IPS-18c (cell line): ENCODE results near the gene ZC3HAV1L.
"Not testable (repeated sequence)": the region's sequence is repeated elsewhere in the genome, so short reads cannot be mapped to it uniquely, and the experiment has no call there.

ENCODE experiments used
- H3K4me3 ChIP-seq: 2 replicates; pipeline ENCODE4 v1.7.0; 2013; ENCODE audit warnings: low read depth, mild to moderate bottlenecking, low read length, moderate library complexity; ENCODE audit not compliant: insufficient read depth
- H3K9me3 ChIP-seq: one replicate; pipeline ENCODE4 v1.6.1; 2013; ENCODE audit warnings: mild to moderate bottlenecking, low read length, moderate library complexity; ENCODE audit not compliant: control insufficient read depth, insufficient read depth

ZC3HAV1L gene, protein sequence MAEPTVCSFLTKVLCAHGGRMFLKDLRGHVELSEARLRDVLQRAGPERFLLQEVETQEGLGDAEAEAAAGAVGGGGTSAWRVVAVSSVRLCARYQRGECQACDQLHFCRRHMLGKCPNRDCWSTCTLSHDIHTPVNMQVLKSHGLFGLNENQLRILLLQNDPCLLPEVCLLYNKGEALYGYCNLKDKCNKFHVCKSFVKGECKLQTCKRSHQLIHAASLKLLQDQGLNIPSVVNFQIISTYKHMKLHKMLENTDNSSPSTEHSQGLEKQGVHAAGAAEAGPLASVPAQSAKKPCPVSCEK

GRCh38 chr7:139035586-139036353 lies at the start of gene ZC3HAV1L:
Gene ZC3HAV1L, minus strand, starts transcription at chr7:139036042. Its CDS starts 25 bp downstream, at chr7:139036017.
- H3K9me3 ChIP-seq = no peaks in the 10 kb centered on the region
- peak within 1 kb of the TSS; percentile 62 for H3K4me3 ChIP-seq

- H3K9me3 ChIP-seq = no peaks in the 10 kb centered on the region
- no peak overlapping the region for H3K4me3 ChIP-seq
These were observed 48.9 kb upstream of the ZC3HAV1L start for GRCh38 chr7:139084709-139085108.

DNA sequence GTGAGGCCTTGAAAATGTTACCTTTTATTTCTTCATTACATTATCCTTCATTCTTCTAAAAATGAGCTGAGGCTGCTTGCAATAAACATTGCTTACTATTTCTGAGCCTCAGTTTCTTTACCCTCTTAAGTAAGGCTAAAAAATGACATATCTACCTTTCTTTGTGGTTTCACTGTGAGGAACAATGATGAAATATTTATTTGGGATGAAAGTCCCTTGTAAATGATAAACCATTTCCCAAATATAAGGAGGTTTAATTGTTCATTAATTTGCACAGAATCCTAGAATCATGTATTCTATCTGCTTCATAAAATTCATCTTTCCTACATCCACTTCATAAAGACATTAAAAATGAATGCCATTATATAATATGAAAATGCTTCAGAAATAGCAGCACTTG lies 45.7 kb upstream of the ZC3HAV1L start:
- Histone ChIP-seq H3K9me3 (no peaks in the 10 kb centered on the region), H3K4me3 (no peak overlapping the region)

DNA sequence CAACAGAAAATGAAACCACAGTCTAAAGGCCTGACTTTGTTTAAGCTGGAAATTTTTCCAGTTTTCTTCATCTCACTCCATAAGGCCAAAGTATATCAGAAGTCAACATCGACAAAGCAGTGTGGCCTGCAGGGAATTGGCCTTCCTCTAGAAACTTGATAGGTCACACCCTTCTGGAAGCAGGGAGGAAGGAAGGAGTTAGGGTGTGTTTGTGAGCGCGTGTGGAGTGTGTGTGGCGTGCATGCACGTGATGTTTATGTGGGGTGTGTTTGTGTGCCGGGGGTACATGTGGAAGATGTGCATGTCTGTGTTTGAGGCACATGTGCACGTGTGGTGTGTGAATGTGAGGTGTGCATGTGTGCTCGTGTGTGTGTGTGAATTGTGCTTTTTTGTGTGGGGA lies 45.1 kb upstream of the ZC3HAV1L start:
- H3K9me3 ChIP-seq = no peaks in the 10 kb centered on the region
- no peak overlapping the region for H3K4me3 ChIP-seq

- no peaks in the 10 kb centered on the region for H3K9me3 ChIP-seq
- H3K4me3 ChIP-seq = no peak overlapping the region
These were observed 44.0 kb upstream of the ZC3HAV1L start for GRCh38 chr7:139079861-139080260.

- Histone ChIP-seq H3K9me3 (no peaks in the 10 kb centered on the region), H3K4me3 (no peak overlapping the region)
These were observed 43.1 kb upstream of the ZC3HAV1L start for GRCh38 chr7:139078911-139079310.

GRCh38 chr7:139078399-139078798 lies 42.6 kb upstream of the ZC3HAV1L start:
- no peaks in the 10 kb centered on the region for H3K9me3 ChIP-seq
- no peak overlapping the region for H3K4me3 ChIP-seq

DNA sequence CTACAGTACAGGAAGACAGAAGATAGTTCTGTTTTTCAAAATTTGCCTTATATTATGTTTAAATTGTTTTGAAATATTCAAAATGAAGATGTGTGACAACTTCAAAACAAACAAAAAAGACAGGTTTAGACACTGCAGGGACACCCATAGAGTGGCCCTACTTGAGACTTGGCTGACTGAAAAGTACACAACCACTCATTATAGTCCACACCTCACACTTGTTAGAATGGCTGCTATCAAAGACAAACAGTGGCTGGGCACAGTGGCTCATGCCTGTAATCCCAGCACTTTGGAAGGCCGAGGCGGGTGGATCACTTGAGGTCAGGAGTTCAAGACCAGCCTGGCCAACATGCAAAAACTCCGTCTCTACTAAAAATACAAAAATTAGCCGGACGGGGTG lies 41.9 kb upstream of the ZC3HAV1L start:
- not testable (repeated sequence) for H3K9me3 ChIP-seq, H3K4me3 ChIP-seq

DNA sequence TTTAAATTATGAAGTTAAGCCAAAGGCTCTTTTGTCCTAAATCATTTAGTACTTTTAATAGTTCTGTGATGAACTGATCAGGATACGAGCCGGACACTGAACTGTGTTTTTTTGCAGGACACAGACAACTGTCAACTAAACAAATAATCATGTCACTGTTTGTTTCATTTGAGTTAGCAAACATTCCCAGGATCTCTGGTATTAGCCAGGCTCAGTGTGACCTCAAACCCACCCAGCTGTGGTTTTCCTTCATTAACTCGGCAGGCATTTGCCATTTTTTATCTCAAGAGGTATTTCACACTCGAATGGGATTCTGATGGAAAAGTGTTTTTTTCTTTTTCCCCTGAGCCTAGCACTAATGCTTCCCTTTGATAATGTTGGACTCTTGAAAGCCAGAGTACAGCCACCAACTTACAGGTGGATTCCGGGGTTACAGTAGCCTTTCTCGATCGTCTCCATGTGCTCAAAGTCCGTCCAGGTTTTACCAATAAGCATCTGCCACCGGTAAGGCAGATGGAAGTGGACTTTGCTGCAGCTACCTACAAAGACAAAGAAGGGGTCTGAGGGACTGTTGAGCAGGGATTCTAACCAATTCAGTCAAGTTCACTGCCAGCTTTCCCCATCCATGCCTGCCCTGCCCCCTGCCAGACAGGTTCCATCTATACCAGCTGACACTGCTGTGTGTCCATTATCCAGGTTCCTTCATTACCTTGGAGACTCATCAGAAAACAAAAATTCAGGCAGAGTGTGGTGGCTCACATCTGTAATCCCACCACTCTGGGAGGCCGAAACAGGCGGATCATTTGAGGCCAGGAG lies 40.2 kb upstream of the ZC3HAV1L start:
- H3K9me3 ChIP-seq = no peaks in the 10 kb centered on the region

GRCh38 chr7:139075031-139075652 lies 39.3 kb upstream of the ZC3HAV1L start:
- no peak overlapping the region for H3K4me3 ChIP-seq
- no peaks in the 10 kb centered on the region for H3K9me3 ChIP-seq

More for the DNA sequence above, 40.2 kb upstream of the ZC3HAV1L start:
- no peak overlapping the region for H3K4me3 ChIP-seq

GRCh38 chr7:139072796-139073195 lies 37.0 kb upstream of the ZC3HAV1L start:
- Histone ChIP-seq H3K4me3 (no peak overlapping the region), H3K9me3 (no peaks in the 10 kb centered on the region)

DNA sequence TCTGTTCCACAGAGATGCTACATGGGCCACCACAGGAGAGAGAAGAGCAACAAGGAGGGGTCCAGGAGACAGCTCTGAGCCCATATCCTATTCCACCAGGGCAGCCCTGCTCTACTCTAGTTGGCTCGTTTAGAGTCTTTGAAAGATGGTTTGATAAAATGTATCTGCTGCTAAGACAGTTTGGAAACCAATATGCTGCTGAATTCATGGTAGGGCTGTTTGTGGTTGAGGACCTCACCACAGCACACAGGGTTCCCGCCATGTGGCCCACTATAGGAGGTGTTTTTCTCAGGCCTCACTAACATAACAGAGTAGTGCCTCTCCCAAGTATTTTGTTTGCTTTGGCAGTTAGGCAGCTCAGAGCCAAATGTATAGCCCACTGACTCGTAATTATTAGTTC lies 35.8 kb upstream of the ZC3HAV1L start:
- Histone ChIP-seq H3K9me3 (no peaks in the 10 kb centered on the region), H3K4me3 (no peak overlapping the region)

DNA sequence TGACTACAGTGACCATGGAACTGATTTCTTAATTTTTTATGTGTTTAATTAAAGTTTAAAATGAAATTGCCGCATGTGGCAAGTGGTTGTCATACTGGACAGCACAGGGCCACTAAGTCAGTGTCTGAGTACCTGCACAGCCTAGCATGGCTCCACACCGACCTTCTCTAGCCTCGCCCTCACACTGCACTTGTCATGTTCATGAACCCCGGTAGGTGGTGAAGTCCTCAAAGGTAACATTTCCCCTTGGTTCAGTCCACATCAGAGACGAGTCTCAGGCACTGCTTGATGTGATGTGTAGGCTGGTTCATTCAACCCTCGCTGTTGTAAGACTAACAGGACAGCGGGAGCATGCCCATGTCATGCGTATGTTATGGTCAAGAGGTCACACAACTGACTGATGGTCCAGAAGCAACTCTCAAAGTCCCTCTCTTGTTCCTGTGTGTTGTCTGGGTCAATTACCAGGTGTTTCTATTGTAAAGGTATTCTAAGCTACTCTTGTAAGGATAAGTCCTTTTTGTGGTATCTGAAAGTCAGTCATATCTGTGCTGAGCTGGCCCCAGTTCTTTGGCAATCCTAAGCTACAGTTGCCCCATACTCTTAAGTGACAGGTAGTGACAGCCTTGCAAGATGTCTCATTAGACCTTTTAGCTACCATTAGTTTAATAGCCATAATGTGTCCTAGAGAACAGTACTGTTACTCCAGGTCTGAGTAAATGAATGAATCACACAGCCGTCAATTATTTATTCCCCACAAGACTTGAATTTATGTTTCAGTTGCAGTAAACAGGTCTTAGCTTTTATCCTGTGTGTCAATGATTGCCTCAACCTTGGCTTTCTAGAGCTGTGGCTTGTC lies 32.9 kb upstream of the ZC3HAV1L start:
- no peaks in the 10 kb centered on the region for H3K9me3 ChIP-seq
- no peak overlapping the region for H3K4me3 ChIP-seq

- Histone ChIP-seq H3K4me3 (no peak overlapping the region), H3K9me3 (no peaks in the 10 kb centered on the region)
These were observed 30.5 kb upstream of the ZC3HAV1L start for GRCh38 chr7:139066315-139066714.

- Histone ChIP-seq H3K9me3 (no peaks in the 10 kb centered on the region), H3K4me3 (no peak overlapping the region)
These were observed 29.5 kb upstream of the ZC3HAV1L start for GRCh38 chr7:139065323-139065722.

DNA sequence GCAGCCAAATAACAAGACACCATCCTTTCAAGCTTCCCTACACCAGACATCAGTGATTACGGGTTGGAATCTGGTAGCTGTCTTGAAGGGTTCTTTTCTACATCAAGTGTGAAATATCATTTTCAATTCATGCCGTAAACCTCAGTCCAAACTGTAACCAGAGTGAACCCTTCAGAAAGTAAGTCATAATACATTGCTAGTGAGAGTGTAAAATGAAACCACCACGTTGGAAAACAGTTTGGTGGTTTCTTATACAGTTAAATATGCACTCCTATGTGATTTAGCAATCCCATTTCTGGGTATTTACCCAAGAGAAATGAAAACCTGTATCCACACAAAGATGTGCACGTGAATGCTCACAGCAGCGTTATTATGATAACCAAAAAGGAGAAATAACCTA lies 25.6 kb upstream of the ZC3HAV1L start:
- no peak overlapping the region for H3K4me3 ChIP-seq
- no peaks in the 10 kb centered on the region for H3K9me3 ChIP-seq
